Measurements from ENCODE around the gene WIPF1. TPM values are rescaled to one million over a fixed set of nuclear protein-coding genes. Genes with fewer than 3 reads are reported as not detected.

Gene WIPF1
- total RNA-seq, 1 donor from 2014 or later: 20.4 TPM

GRCh38 chr2:174630107-174630506 is 32.5 kb upstream of the WIPF1 start:
- Histone ChIP-seq H3K36me3 (no peaks in the 10 kb centered on the region), H3K9me3 (no peaks in the 10 kb centered on the region), H3K4me3 (no peak overlapping the region), H3K27me3 (no peaks in the 10 kb centered on the region), H3K27ac (no peak overlapping the region), H3K4me1 (peaks cover 24% of the 10 kb centered on the region)
- intact Hi-C loops (cut with DNase I): no loop called here
- TF ChIP-seq CTCF (IDR thresholded peaks at IDR 0.05) (no peak), POLR2A (IDR thresholded peaks at IDR 0.05) (no peak), POLR2AphosphoS5 (IDR thresholded peaks at IDR 0.05; ENCODE audit: insufficient read depth in 1 of 2, low read depth in 1 of 2) (no peak)
- no peak for DNase-seq (ENCODE audit: extremely low spot score in 2 of 2)

GRCh38 chr2:174629506-174629905 is 31.9 kb upstream of the WIPF1 start:
- no peak overlapping the region for H3K4me3 ChIP-seq
- intact Hi-C loops (cut with DNase I): no loop called here
- DNase-seq (ENCODE audit: extremely low spot score in 2 of 2): no peak
- H3K9me3 ChIP-seq: no peaks in the 10 kb centered on the region
- H3K4me1 ChIP-seq: peaks cover 18% of the 10 kb centered on the region
- no peak for TF ChIP-seq POLR2A (IDR thresholded peaks at IDR 0.05)
- TF ChIP-seq CTCF (IDR thresholded peaks at IDR 0.05): no peak
- TF ChIP-seq POLR2AphosphoS5 (IDR thresholded peaks at IDR 0.05; ENCODE audit: insufficient read depth in 1 of 2, low read depth in 1 of 2): no peak
- no peaks in the 10 kb centered on the region for H3K36me3 ChIP-seq
- no peak overlapping the region for H3K27ac ChIP-seq
- H3K27me3 ChIP-seq: no peaks in the 10 kb centered on the region

GRCh38 chr2:174628528-174629169 is 31.0 kb upstream of the WIPF1 start:
- Histone ChIP-seq H3K4me3 (no peak overlapping the region), H3K4me1 (peaks cover 10% of the 10 kb centered on the region), H3K27ac (no peak overlapping the region), H3K9me3 (no peaks in the 10 kb centered on the region), H3K36me3 (no peaks in the 10 kb centered on the region), H3K27me3 (no peaks in the 10 kb centered on the region)
- intact Hi-C loops (cut with DNase I): no loop called here
- TF ChIP-seq POLR2AphosphoS5 (IDR thresholded peaks at IDR 0.05; ENCODE audit: insufficient read depth in 1 of 2, low read depth in 1 of 2): no peak
- TF ChIP-seq POLR2A (IDR thresholded peaks at IDR 0.05): no peak
- TF ChIP-seq CTCF (IDR thresholded peaks at IDR 0.05): no peak
- no peak for DNase-seq (ENCODE audit: extremely low spot score in 2 of 2)

- DNase-seq (ENCODE audit: extremely low spot score in 2 of 2): no peak
- TF ChIP-seq POLR2AphosphoS5 (IDR thresholded peaks at IDR 0.05; ENCODE audit: insufficient read depth in 1 of 2, low read depth in 1 of 2) (no peak), POLR2A (IDR thresholded peaks at IDR 0.05) (no peak), CTCF (IDR thresholded peaks at IDR 0.05) (no peak)
Observed at GRCh38 chr2:174627216-174627615, 29.6 kb upstream of the WIPF1 start.

GRCh38 chr2:174624895-174625430 is 27.4 kb upstream of the WIPF1 start:
- H3K4me1 ChIP-seq: no peaks in the 10 kb centered on the region

More at GRCh38 chr2:174627216-174627615, 29.6 kb upstream of the WIPF1 start:
- no peaks in the 10 kb centered on the region for H3K36me3 ChIP-seq
- H3K9me3 ChIP-seq: no peaks in the 10 kb centered on the region
- no peaks in the 10 kb centered on the region for H3K4me1 ChIP-seq
- H3K27ac ChIP-seq: no peak overlapping the region
- intact Hi-C loops (cut with DNase I): no loop called here
- no peaks in the 10 kb centered on the region for H3K27me3 ChIP-seq
- no peak overlapping the region for H3K4me3 ChIP-seq

More at GRCh38 chr2:174624895-174625430, 27.4 kb upstream of the WIPF1 start:
- H3K36me3 ChIP-seq: no peaks in the 10 kb centered on the region
- H3K27me3 ChIP-seq: no peaks in the 10 kb centered on the region
- TF ChIP-seq CTCF (IDR thresholded peaks at IDR 0.05) (no peak), POLR2A (IDR thresholded peaks at IDR 0.05) (no peak)
- no peaks in the 10 kb centered on the region for H3K9me3 ChIP-seq
- H3K27ac ChIP-seq: no peak overlapping the region
- intact Hi-C loops (cut with DNase I): no loop called here
- H3K4me3 ChIP-seq: no peak overlapping the region
- no peak for DNase-seq (ENCODE audit: extremely low spot score in 2 of 2)
